CD14-positive monocyte (primary cell): ENCODE measurements around the gene NTF4. TPM values are rescaled to one million over a fixed set of nuclear protein-coding genes. Genes with fewer than 3 reads are reported as not detected.
"Not testable (repeated sequence)": the region's sequence is repeated elsewhere in the genome, so short reads cannot be mapped to it uniquely, and the experiment has no call there.

Experiments used
- DNase-seq, 3 donors: peaks; one replicate each; pipeline ENCODE4 v3.0.0-alpha.2; 2011 to 2022
- H2AFZ ChIP-seq: 2 replicates; pipeline ENCODE4 v1.6.0; 2012; ENCODE audit warnings: mild to moderate bottlenecking, low read depth, low read length, inconsistent platforms; ENCODE audit not compliant: insufficient read depth, poor library complexity, severe bottlenecking
- H3K27ac ChIP-seq, 2 donors: 1 replicate in 1 of 2; 2 replicates in 1 of 2; pipeline ENCODE4 v1.5.1; 2012 to 2013; ENCODE audit warnings: low read length in 2 of 2, control low read depth in 1 of 2, inconsistent platforms in 1 of 2, low read depth in 1 of 2, mild to moderate bottlenecking in 1 of 2
- H3K27me3 ChIP-seq, 2 donors: one replicate each; pipeline versions ENCODE4 v1.6.0 to v1.6.1; 2011 to 2013; ENCODE audit warnings: low read length in 2 of 2; ENCODE audit not compliant: control insufficient read depth in 2 of 2, insufficient read depth in 2 of 2
- H3K36me3 ChIP-seq, 2 donors: replicated peaks in 1 of 2; 1 replicate in 1 of 2; 2 replicates in 1 of 2; pipeline versions ENCODE4 v1.5.1 to v1.6.1; 2012 to 2013; ENCODE audit warnings: low read length in 2 of 2, control low read depth in 1 of 2, inconsistent platforms in 1 of 2, mild to moderate bottlenecking in 1 of 2; ENCODE audit not compliant: insufficient read depth in 2 of 2, control insufficient read depth in 1 of 2
- H3K4me1 ChIP-seq, 2 donors: 1 replicate in 1 of 2; 2 replicates in 1 of 2; pipeline versions ENCODE4 v1.5.1 to v1.6.1; 2012 to 2013; ENCODE audit warnings: low read length in 2 of 2, control low read depth in 1 of 2, inconsistent platforms in 1 of 2, mild to moderate bottlenecking in 1 of 2, moderate library complexity in 1 of 2; ENCODE audit not compliant: insufficient read depth in 2 of 2, control insufficient read depth in 1 of 2
- H3K4me2 ChIP-seq: replicated peaks from 2 replicates; pipeline ENCODE3; 2012; ENCODE audit warnings: low read length, moderate library complexity, mild to moderate bottlenecking; ENCODE audit not compliant: poor library complexity, severe bottlenecking; ENCODE audit errors: extremely low read depth
- H3K4me3 ChIP-seq, 3 experiments: fragments of 200-600 bp in 1 of 3; sonication (generic) in 1 of 3; replicated peaks in 1 of 3; 1 replicate in 2 of 3; 2 replicates in 1 of 3; pipeline ENCODE4 v1.5.1; 2011 to 2013; ENCODE audit warnings: low read length in 3 of 3, mild to moderate bottlenecking in 3 of 3, control low read depth in 2 of 3, low read depth in 2 of 3, inconsistent platforms in 1 of 3, moderate library complexity in 1 of 3
- H3K79me2 ChIP-seq: 2 replicates; pipeline ENCODE4 v1.6.0; 2012; ENCODE audit warnings: mild to moderate bottlenecking, control low read depth, inconsistent platforms, low read length, moderate library complexity; ENCODE audit not compliant: insufficient read depth
- H3K9ac ChIP-seq: 2 replicates; pipeline ENCODE4 v1.6.0; 2017; ENCODE audit warnings: low read length, mild to moderate bottlenecking; ENCODE audit not compliant: insufficient read depth, poor library complexity, severe bottlenecking
- H3K9me3 ChIP-seq, 2 donors: replicated peaks in 1 of 2; 1 replicate in 1 of 2; 2 replicates in 1 of 2; pipeline versions ENCODE4 v1.5.1 to v1.6.1; 2012 to 2013; ENCODE audit warnings: low read length in 2 of 2, control low read depth in 1 of 2; ENCODE audit not compliant: control insufficient read depth in 1 of 2, insufficient read depth in 1 of 2
- H4K20me1 ChIP-seq: 2 replicates; pipeline ENCODE4 v1.6.0; 2012; ENCODE audit warnings: mild to moderate bottlenecking, low read length, control low read depth, moderate library complexity; ENCODE audit not compliant: insufficient read depth
- H3K27ac Mint-ChIP-seq, 7 donors: one replicate each; pipeline ENCODE4 v1.8.0; 2020; ENCODE audit warnings: mild to moderate bottlenecking in 7 of 7, mixed read lengths in 7 of 7, moderate library complexity in 6 of 7, inconsistent platforms in 2 of 7
- H3K27me3 Mint-ChIP-seq, 3 donors: one replicate each; pipeline ENCODE4 v1.8.0; 2021 to 2022; ENCODE audit warnings: low read depth in 3 of 3, mild to moderate bottlenecking in 3 of 3, mixed read lengths in 3 of 3, moderate library complexity in 3 of 3, inconsistent platforms in 1 of 3
- H3K36me3 Mint-ChIP-seq, 2 donors: one replicate each; pipeline ENCODE4 v1.8.0; 2020; ENCODE audit warnings: mixed read lengths in 2 of 2, inconsistent platforms in 1 of 2, mild to moderate bottlenecking in 1 of 2
- H3K4me1 Mint-ChIP-seq: one replicate; pipeline ENCODE4 v1.8.0; 2020; ENCODE audit warnings: mild to moderate bottlenecking, mixed read lengths
- H3K4me3 Mint-ChIP-seq, 2 donors: one replicate each; pipeline ENCODE4 v1.8.0; 2020; ENCODE audit warnings: mild to moderate bottlenecking in 2 of 2, mixed read lengths in 2 of 2, moderate library complexity in 1 of 2
- H3K9me3 Mint-ChIP-seq, 7 donors: one replicate each; pipeline ENCODE4 v1.8.0; 2020 to 2022; ENCODE audit warnings: mixed read lengths in 7 of 7, mild to moderate bottlenecking in 6 of 7, moderate library complexity in 6 of 7, inconsistent platforms in 2 of 7
- WGBS: methylation state at CpG from one replicate; pipeline ENCODE4 v1.1.5; 2013; ENCODE audit warnings: missing lambda C conversion rate; ENCODE audit not compliant: insufficient coverage; 5-methylcytosine and 5-hydroxymethylcytosine counted together
- intact Hi-C, 2 donors: fragments of 100-400 bp; cut with micrococcal nuclease; formaldehyde crosslinking; loops; one replicate each; pipeline versions ENCODE4 v1.15.0 to v1.15.1; 2023
- polyA plus RNA-seq, 3 donors: library from polyadenylated mRNA; depleted of rRNA in 1 of 3; unstranded in 2 of 3; stranded (reverse) in 1 of 3; fragments of 300-500 nt in 2 of 3; fragments of >200 nt in 1 of 3; fragmentation: Illumina TruSeq in 2 of 3; gene quantifications; 1 replicate in 2 of 3; 2 replicates in 1 of 3; pipeline ENCODE4 v1.2.3, GENCODE V29; 2012 to 2021
- TF ChIP-seq, protein P1 (sequence below): fragments of 200-600 bp; IDR thresholded peaks from one replicate; pipeline ENCODE4 v1.8.0; 2022; ENCODE audit warnings: antibody characterized with exemption, mild to moderate bottlenecking

Gene NTF4
- polyA plus RNA-seq, 3 donors = not detected

- Mint-ChIP-seq H3K36me3 (peaks cover 4 to 8% of the 10 kb centered on the region in 2 donors), H3K9me3 (peaks cover 2 to 30% (median 22%) of the 10 kb centered on the region in 7 donors), H3K27me3 (peaks cover 74 to 88% (median 75%) of the 10 kb centered on the region in 3 donors), H3K27ac (peak within 1 kb of the TSS in 4 of 7 donors; percentile 7 to 36 (median 20)), H3K4me1 (peaks cover 28% of the 10 kb centered on the region), H3K4me3 (peak within 1 kb of the TSS; percentile 82 to 89)
- Histone ChIP-seq H3K4me2 (peak within 1 kb of the TSS; percentile 76), H3K27me3 (peaks cover 23 to 69% of the 10 kb centered on the region in 2 donors), H4K20me1 (no peaks in the 10 kb centered on the region), H3K9me3 (peaks cover 0 to 9% of the 10 kb centered on the region in 2 donors), H3K36me3 (no peaks in the 10 kb centered on the region), H3K79me2 (no peaks in the 10 kb centered on the region), H3K9ac (peak within 1 kb of the TSS; percentile 11), H3K4me3 (peak within 1 kb of the TSS; percentile 14 to 72 (median 43)), H3K27ac (no peak within 1 kb of the TSS), H2AFZ (peak within 1 kb of the TSS; percentile 79), H3K4me1 (peaks cover 23 to 24% of the 10 kb centered on the region in 2 donors)
- TF ChIP-seq, protein P1, sequence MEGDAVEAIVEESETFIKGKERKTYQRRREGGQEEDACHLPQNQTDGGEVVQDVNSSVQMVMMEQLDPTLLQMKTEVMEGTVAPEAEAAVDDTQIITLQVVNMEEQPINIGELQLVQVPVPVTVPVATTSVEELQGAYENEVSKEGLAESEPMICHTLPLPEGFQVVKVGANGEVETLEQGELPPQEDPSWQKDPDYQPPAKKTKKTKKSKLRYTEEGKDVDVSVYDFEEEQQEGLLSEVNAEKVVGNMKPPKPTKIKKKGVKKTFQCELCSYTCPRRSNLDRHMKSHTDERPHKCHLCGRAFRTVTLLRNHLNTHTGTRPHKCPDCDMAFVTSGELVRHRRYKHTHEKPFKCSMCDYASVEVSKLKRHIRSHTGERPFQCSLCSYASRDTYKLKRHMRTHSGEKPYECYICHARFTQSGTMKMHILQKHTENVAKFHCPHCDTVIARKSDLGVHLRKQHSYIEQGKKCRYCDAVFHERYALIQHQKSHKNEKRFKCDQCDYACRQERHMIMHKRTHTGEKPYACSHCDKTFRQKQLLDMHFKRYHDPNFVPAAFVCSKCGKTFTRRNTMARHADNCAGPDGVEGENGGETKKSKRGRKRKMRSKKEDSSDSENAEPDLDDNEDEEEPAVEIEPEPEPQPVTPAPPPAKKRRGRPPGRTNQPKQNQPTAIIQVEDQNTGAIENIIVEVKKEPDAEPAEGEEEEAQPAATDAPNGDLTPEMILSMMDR = no peak
- peak; percentile 19 to 27 (median 24) for DNase-seq
- intact Hi-C loops = no loop called here
- WGBS = 1% methylated on average over 28 of the region's 38 CpGs
Observed at GRCh38 chr19:49057636-49058234, 6.9 kb downstream of the NTF4 start, which contains the start of gene CGB7. TSS of gene CGB7 (minus strand) at chr19:49057749. CDS start at chr19:49055375, 2,374 bp downstream.

- Histone ChIP-seq H3K27me3 (peaks cover 23 to 66% of the 10 kb centered on the region in 2 donors), H3K4me3 (peak overlapping the region; percentile 14 to 72 (median 43)), H3K9ac (peak overlapping the region; percentile 11), H3K4me2 (peak overlapping the region; percentile 76), H3K4me1 (peaks cover 23 to 24% of the 10 kb centered on the region in 2 donors), H2AFZ (peak overlapping the region; percentile 79)
- H3K4me3 Mint-ChIP-seq = peak overlapping the region; percentile 82 to 89
- H3K36me3 Mint-ChIP-seq, H3K27ac ChIP-seq, H3K36me3 ChIP-seq, DNase-seq, H3K9me3 ChIP-seq, intact Hi-C loops, H3K79me2 ChIP-seq, H4K20me1 ChIP-seq: not testable (repeated sequence)
- H3K9me3 Mint-ChIP-seq = peaks cover 2 to 30% (median 22%) of the 10 kb centered on the region in 7 donors
- WGBS = 3% methylated on average over 20 of the region's 34 CpGs
- peaks cover 28% of the 10 kb centered on the region for H3K4me1 Mint-ChIP-seq
- peak overlapping the region in 1 of 7 donors; percentile 36 for H3K27ac Mint-ChIP-seq
- H3K27me3 Mint-ChIP-seq = peaks cover 70 to 83% (median 71%) of the 10 kb centered on the region in 3 donors
Observed at GRCh38 chr19:49056902-49057596, 7.6 kb downstream of the NTF4 start.
